Inflammatory macrophage (primary cell): ENCODE results near the gene ZNF536.

Source experiments
- DNase-seq, 2 donors: peaks; one replicate each; pipeline ENCODE4 v3.0.0-alpha.2; 2020 to 2022

The ZNF536 gene

GRCh38 chr19:30364866-30365800, 7.1 kb upstream of the ZNF536 start:
- no peak for DNase-seq

GRCh38 chr19:30366282-30366681, 5.9 kb upstream of the ZNF536 start:
- DNase-seq, result no peak

GRCh38 chr19:30367006-30367405, 5.2 kb upstream of the ZNF536 start:
- no peak for DNase-seq

- no peak for DNase-seq
Observed at GRCh38 chr19:30367421-30367820, 4.8 kb upstream of the ZNF536 start.

- DNase-seq, result no peak
Observed at GRCh38 chr19:30369833-30370232, 2.4 kb upstream of the ZNF536 start.

GRCh38 chr19:30371161-30371836, 885 bp upstream of the ZNF536 start:
- no peak for DNase-seq

GRCh38 chr19:30373593-30373992, 1.4 kb downstream of the ZNF536 start:
- DNase-seq, result no peak

- no peak for DNase-seq
Observed at GRCh38 chr19:30374539-30374864, 2.3 kb downstream of the ZNF536 start.

- DNase-seq, result no peak
Observed at GRCh38 chr19:30374865-30375552, 2.8 kb downstream of the ZNF536 start.

GRCh38 chr19:30375553-30376031, 3.4 kb downstream of the ZNF536 start:
- no peak for DNase-seq

- no peak for DNase-seq
Observed at GRCh38 chr19:30376272-30376671, 4.1 kb downstream of the ZNF536 start.

GRCh38 chr19:30376826-30377425, 4.7 kb downstream of the ZNF536 start:
- DNase-seq, result no peak

- DNase-seq, result no peak
Observed at GRCh38 chr19:30378701-30379100, 6.5 kb downstream of the ZNF536 start.

- no peak for DNase-seq
Observed at GRCh38 chr19:30379841-30380610, 7.8 kb downstream of the ZNF536 start.

- DNase-seq, result no peak
Observed at GRCh38 chr19:30381366-30381765, 9.2 kb downstream of the ZNF536 start.

- no peak for DNase-seq
Observed at GRCh38 chr19:30385174-30385573, 13.0 kb downstream of the ZNF536 start.

GRCh38 chr19:30385666-30386065, 13.5 kb downstream of the ZNF536 start:
- DNase-seq, result no peak

- no peak for DNase-seq
Observed at GRCh38 chr19:30386551-30387143, 14.5 kb downstream of the ZNF536 start.

GRCh38 chr19:30387311-30388115, 15.3 kb downstream of the ZNF536 start:
- no peak for DNase-seq

- DNase-seq, result no peak
Observed at GRCh38 chr19:30388327-30388726, 16.1 kb downstream of the ZNF536 start.

- no peak for DNase-seq
Observed at GRCh38 chr19:30388819-30389218, 16.6 kb downstream of the ZNF536 start.
